Activated CD4-positive, alpha-beta T cell treated with anti-CD3 and anti-CD28 coated beads for 36 hours (primary cell): Measurements from ENCODE around the gene TRMT1. TPM values are rescaled to one million over a fixed set of nuclear protein-coding genes. Genes with fewer than 3 reads are reported as not detected.

ENCODE experiments used
- ATAC-seq: fragments of 200-7000 bp; cut with Tn5 transposase; one replicate; pipeline ENCODE4 v1.10.0; 2021; ENCODE audit warnings: mild to moderate bottlenecking, moderate library complexity
- CTCF ChIA-PET: fragments of 350-600 bp; sonication (Branson Sonifier 250); formaldehyde crosslinking; loops from one replicate; lab custom pipeline; 2021; ENCODE audit warnings: antibody characterized with exemption; lab: Charles Lee
- POLR2A ChIA-PET: fragments of 350-600 bp; sonication (Branson Sonifier 250); formaldehyde crosslinking; loops from one replicate; lab custom pipeline; 2021; ENCODE audit warnings: antibody characterized with exemption, inconsistent platforms; lab: Charles Lee
- DNase-seq: peaks from one replicate; pipeline ENCODE4 v3.0.0-alpha.2; 2020
- H3K27ac Mint-ChIP-seq: one replicate; pipeline ENCODE4 v1.8.0; 2021; ENCODE audit warnings: mixed read lengths
- H3K27me3 Mint-ChIP-seq: one replicate; pipeline ENCODE4 v1.8.0; 2021; ENCODE audit warnings: mixed read lengths
- H3K36me3 Mint-ChIP-seq: one replicate; pipeline ENCODE4 v1.8.0; 2021; ENCODE audit warnings: low read depth, mixed read lengths
- H3K4me1 Mint-ChIP-seq: one replicate; pipeline ENCODE4 v1.8.0; 2021; ENCODE audit warnings: mixed read lengths
- H3K4me3 Mint-ChIP-seq: one replicate; pipeline ENCODE4 v1.8.0; 2021; ENCODE audit warnings: mild to moderate bottlenecking, moderate library complexity, mixed read lengths
- H3K9me3 Mint-ChIP-seq: one replicate; pipeline ENCODE4 v1.8.0; 2021; ENCODE audit warnings: low read depth, mixed read lengths
- intact Hi-C, 2 experiments: fragments of 100-400 bp; cut with DNase I in 1 of 2; cut with micrococcal nuclease in 1 of 2; formaldehyde crosslinking; loops; one replicate each; pipeline versions ENCODE4 v1.14.2 to v1.15.1; 2022 to 2024; cut with DNase I, micrococcal nuclease
- total RNA-seq, 2 experiments: library from RNA; stranded (reverse); gene quantifications; one replicate each; pipeline ENCODE4 v1.2.3, GENCODE V29; 2021

TRMT1 gene
- total RNA-seq, 2 experiments from 2014 or later: 73.0 to 96.1 TPM

GRCh38 chr19:13057147-13057572, 59.4 kb downstream of the TRMT1 start:
- no peak overlapping the region for H3K27ac Mint-ChIP-seq
- H3K4me1 Mint-ChIP-seq: peaks cover 6% of the 10 kb centered on the region
- H3K4me3 Mint-ChIP-seq: no peak overlapping the region
- ATAC-seq: no peak
- ChIA-PET CTCF (interaction anchor here (1.1 to 6.4 kb wide), 5 partner anchors 37 to 91 kb away, joined by 4 to 117 read pairs (median 7); no protein-coding TSS in a partner anchor), POLR2A (no interaction called here)
- intact Hi-C loops: no loop called here
- H3K36me3 Mint-ChIP-seq: no peaks in the 10 kb centered on the region
- peaks cover 12% of the 10 kb centered on the region for H3K27me3 Mint-ChIP-seq
- DNase-seq: no peak
- H3K9me3 Mint-ChIP-seq: no peaks in the 10 kb centered on the region

- intact Hi-C loops: no loop called here
- peaks cover 9% of the 10 kb centered on the region for H3K27me3 Mint-ChIP-seq
- peaks cover 9% of the 10 kb centered on the region for H3K4me1 Mint-ChIP-seq
- no peak overlapping the region for H3K4me3 Mint-ChIP-seq
- no peak overlapping the region for H3K27ac Mint-ChIP-seq
- CTCF ChIA-PET: interaction anchor here (0.5 to 2.7 kb wide), 4 partner anchors 26 to 194 kb away, joined by 3 to 7 read pairs (median 4); no protein-coding TSS in a partner anchor
- DNase-seq: no peak
- POLR2A ChIA-PET: no interaction called here
- ATAC-seq: no peak
- H3K36me3 Mint-ChIP-seq: no peaks in the 10 kb centered on the region
- H3K9me3 Mint-ChIP-seq: no peaks in the 10 kb centered on the region
Observed at GRCh38 chr19:13056052-13056660, 60.4 kb downstream of the TRMT1 start.

- Mint-ChIP-seq H3K27ac (no peak overlapping the region), H3K27me3 (peaks cover 5% of the 10 kb centered on the region), H3K4me1 (peaks cover 8% of the 10 kb centered on the region), H3K4me3 (no peak overlapping the region), H3K9me3 (no peaks in the 10 kb centered on the region), H3K36me3 (no peaks in the 10 kb centered on the region)
- DNase-seq (no peak), ATAC-seq (no peak)
- POLR2A ChIA-PET: no interaction called here
- intact Hi-C loops: no loop called here
- CTCF ChIA-PET: interaction anchor here (0.6 to 2.2 kb wide), 4 partner anchors 13 to 78 kb away, joined by 3 to 9 read pairs (median 4); no protein-coding TSS in a partner anchor
Observed at GRCh38 chr19:13055213-13056051, 61.1 kb downstream of the TRMT1 start.

Other genes starting within 250 kb of the TRMT1 start
- gene DNASE2, start 235.3 kb downstream of the TRMT1 start, total RNA-seq: 10 to 100 TPM; 22.5 to 24.3 TPM
- under 1 TPM; 0.18 to 0.37 TPM for gene KLF1, start 229.5 kb downstream of the TRMT1 start, total RNA-seq
- 10 to 100 TPM; 36.2 to 41.1 TPM for gene GCDH, start 225.6 kb downstream of the TRMT1 start, total RNA-seq
- gene SYCE2, start 197.4 kb downstream of the TRMT1 start, total RNA-seq: 1 to 10 TPM; 2.7 to 3.5 TPM
- 100 to 1,000 TPM; 120 to 142 TPM for gene FARSA, start 183.0 kb downstream of the TRMT1 start, total RNA-seq
- gene CALR, start 178.1 kb downstream of the TRMT1 start, total RNA-seq: 100 to 1,000 TPM; 557 to 569 TPM
- 100 to 1,000 TPM; 189 to 265 TPM for gene RAD23A, start 170.9 kb downstream of the TRMT1 start, total RNA-seq
- 10 to 100 TPM; 31.1 to 36.3 TPM for gene GADD45GIP1, start 159.5 kb downstream of the TRMT1 start, total RNA-seq
- gene DAND5, start 147.2 kb downstream of the TRMT1 start, total RNA-seq: under 1 TPM; 0.21 to 0.25 TPM
- 1 to 10 TPM; 4.3 to 4.8 TPM for gene NFIX, start 121.3 kb downstream of the TRMT1 start, total RNA-seq
- 1 to 10 TPM; 2.0 to 2.5 TPM for gene LYL1, start 13.9 kb downstream of the TRMT1 start, total RNA-seq
- gene NACC1, start 1.5 kb upstream of the TRMT1 start, total RNA-seq: 10 to 100 TPM; 77.5 to 84.5 TPM
- gene STX10, start 33.6 kb upstream of the TRMT1 start, total RNA-seq: 10 to 100 TPM; 64.8 to 71.4 TPM
- 100 to 1,000 TPM; 109 to 118 TPM for gene IER2, start 33.7 kb upstream of the TRMT1 start, total RNA-seq